WERI-Rb-1 (cell line): Measurements from ENCODE around the gene RTP2.
A peak's percentile ranks its signal among the peaks of the same experiment; 100 is the strongest.

Experiments
- DNase-seq: peaks from one replicate; pipeline ENCODE4 v3.0.0-alpha.2; 2020
- H3K27ac ChIP-seq: fragments of 250-450 bp; sonication (Bioruptor Pico); 2 replicates; pipeline ENCODE4 v1.5.1; 2020; ENCODE audit warnings: mild to moderate bottlenecking, moderate library complexity
- H3K27me3 ChIP-seq: fragments of 250-450 bp; sonication (Bioruptor Pico); 2 replicates; pipeline ENCODE4 v1.5.1; 2021; ENCODE audit warnings: mild to moderate bottlenecking, low read depth, moderate library complexity; ENCODE audit not compliant: insufficient read depth, severe bottlenecking
- H3K36me3 ChIP-seq: fragments of 250-450 bp; sonication (Bioruptor Pico); 2 replicates; pipeline ENCODE4 v1.5.1; 2020; ENCODE audit warnings: mild to moderate bottlenecking, moderate library complexity
- H3K4me3 ChIP-seq: 2 replicates; pipeline ENCODE4 v1.5.1; 2011; ENCODE audit warnings: low read depth, mild to moderate bottlenecking, control low read depth, low read length
- H3K9me3 ChIP-seq: fragments of 250-450 bp; sonication (Bioruptor Pico); 2 replicates; pipeline ENCODE4 v1.5.1; 2021; ENCODE audit warnings: mild to moderate bottlenecking, moderate library complexity; ENCODE audit not compliant: severe bottlenecking
- TF ChIP-seq, protein P1 (sequence below): IDR thresholded peaks from 2 replicates; pipeline ENCODE4 v1.5.1; 2011; ENCODE audit warnings: low read depth, mild to moderate bottlenecking, control low read depth, inconsistent platforms, low read length

Gene RTP2

DNA sequence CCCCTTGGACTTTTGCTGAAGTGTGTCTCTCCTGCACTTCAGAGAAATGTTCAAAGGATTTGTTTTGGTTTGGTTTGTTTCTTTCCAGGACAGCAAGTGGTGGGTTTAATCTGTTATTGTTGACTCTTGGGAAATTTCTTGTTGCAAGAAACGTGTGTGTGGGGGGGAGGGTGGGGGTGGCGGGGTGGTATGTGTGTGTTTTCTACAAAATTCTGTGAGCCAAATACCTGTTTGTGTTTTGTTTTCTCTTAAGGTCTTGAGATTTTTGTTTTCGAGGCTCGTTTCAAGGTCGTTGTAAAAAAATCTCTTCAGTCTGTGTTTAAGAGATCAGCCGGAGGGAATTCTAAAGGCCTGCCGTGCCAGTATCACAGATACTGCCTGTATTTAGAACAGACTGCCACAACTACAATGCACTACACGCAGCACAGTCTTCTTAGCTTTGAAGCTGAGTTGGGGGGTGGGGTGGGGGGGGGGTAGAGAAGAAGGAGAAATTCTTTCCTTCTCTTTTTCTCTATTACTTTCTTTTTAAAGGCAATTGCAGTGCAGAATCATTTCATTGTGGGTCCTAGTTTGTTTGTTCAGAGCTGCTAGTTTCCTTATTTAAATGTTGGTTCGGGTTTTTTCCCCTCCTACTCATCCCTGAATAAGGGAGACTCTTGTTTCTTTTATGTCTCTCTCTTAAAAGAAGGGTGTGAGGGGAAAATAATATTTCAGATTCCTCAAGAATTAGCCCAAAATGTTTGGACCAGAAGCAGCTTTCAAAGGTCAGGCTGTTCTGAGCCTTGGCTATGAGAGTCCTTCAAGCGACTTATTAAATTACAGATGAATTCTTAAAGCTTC lies 44.3 kb upstream of the RTP2 start:
- Histone ChIP-seq H3K4me3 (peak overlapping the region; percentile 42), H3K27me3 (peaks cover 10% of the 10 kb centered on the region), H3K9me3 (no peaks in the 10 kb centered on the region), H3K27ac (no peak overlapping the region), H3K36me3 (no peaks in the 10 kb centered on the region)
- TF ChIP-seq, protein P1, sequence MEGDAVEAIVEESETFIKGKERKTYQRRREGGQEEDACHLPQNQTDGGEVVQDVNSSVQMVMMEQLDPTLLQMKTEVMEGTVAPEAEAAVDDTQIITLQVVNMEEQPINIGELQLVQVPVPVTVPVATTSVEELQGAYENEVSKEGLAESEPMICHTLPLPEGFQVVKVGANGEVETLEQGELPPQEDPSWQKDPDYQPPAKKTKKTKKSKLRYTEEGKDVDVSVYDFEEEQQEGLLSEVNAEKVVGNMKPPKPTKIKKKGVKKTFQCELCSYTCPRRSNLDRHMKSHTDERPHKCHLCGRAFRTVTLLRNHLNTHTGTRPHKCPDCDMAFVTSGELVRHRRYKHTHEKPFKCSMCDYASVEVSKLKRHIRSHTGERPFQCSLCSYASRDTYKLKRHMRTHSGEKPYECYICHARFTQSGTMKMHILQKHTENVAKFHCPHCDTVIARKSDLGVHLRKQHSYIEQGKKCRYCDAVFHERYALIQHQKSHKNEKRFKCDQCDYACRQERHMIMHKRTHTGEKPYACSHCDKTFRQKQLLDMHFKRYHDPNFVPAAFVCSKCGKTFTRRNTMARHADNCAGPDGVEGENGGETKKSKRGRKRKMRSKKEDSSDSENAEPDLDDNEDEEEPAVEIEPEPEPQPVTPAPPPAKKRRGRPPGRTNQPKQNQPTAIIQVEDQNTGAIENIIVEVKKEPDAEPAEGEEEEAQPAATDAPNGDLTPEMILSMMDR, result no peak
- DNase-seq, result no peak

DNA sequence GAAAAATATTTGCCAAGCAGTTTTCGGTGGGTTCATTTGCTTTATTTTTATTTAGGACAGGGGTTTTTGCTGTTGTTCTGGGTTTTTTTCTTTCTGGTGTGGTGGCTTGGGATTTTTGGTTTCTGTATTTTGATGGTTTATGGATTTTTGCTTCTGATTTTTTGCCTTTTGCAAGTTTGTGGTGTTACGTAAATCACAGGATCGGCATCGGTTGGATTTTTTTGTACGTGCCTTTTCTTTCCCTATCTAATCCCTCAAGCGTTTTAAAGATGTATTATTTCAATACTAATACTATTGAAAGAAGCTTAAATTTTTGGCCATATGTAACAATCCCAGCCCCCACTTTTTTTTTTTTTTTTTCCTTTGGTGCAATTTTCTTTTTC lies 43.7 kb upstream of the RTP2 start:
- no peaks in the 10 kb centered on the region for H3K36me3 ChIP-seq
- H3K4me3 ChIP-seq, result peak overlapping the region; percentile 42
- H3K27ac ChIP-seq, result peak overlapping the region; percentile 99
- TF ChIP-seq, protein P1, result no peak
- H3K27me3 ChIP-seq, result peaks cover 14% of the 10 kb centered on the region
- H3K9me3 ChIP-seq, result no peaks in the 10 kb centered on the region
- DNase-seq, result no peak

DNA sequence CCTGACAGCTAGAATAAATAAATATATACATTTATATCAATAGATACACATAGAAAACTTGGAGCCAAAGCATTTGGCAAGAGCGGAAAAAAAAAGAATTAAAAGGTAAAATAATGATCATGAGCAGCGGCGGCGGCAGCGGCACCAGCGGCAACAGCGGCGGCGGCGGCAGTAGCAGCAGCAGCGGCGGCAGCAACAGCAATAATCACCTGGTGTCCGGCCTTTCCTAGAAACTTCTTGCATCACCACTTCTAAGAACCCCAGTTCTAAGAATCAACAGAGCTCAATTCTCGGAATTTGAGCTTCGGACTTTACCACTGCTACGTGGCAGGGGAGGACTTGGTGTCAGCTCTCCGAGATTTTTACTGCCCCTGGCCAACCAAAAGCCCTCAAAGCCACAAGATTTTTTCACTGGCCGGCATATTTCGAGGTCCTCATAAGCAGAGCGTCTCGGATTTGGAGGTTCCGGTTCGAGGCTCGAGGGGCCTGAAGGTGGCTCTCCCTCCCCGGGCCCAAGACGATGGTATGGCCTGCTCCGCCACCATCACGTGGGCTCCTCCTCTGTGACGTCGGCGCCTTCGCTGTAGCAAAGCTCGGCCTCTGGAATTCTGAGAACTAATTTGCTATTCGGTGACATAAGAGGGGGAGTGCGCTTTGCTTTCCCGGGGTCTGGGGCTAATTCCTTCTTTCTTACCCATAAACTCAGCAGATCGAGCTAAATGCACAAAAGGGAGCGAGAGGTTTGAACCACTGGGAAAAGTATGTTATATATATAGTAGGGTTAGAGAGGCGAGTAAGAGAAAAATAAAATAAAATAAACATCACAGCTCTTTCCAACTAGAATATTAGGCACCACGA lies 43.1 kb upstream of the RTP2 start, which contains the start of gene BCL6:
Gene BCL6 (minus strand): TSS at position 268 of the 858 bp plus-strand sequence. CDS start 11,775 bp downstream, outside the sequence.
- DNase-seq, result peak; percentile 87
- Histone ChIP-seq H3K9me3 (no peaks in the 10 kb centered on the region), H3K4me3 (peak within 1 kb of the TSS; percentile 42), H3K27me3 (peaks cover 19% of the 10 kb centered on the region), H3K36me3 (no peaks in the 10 kb centered on the region), H3K27ac (peak within 1 kb of the TSS; percentile 99)
- TF ChIP-seq, protein P1, result no peak

DNA sequence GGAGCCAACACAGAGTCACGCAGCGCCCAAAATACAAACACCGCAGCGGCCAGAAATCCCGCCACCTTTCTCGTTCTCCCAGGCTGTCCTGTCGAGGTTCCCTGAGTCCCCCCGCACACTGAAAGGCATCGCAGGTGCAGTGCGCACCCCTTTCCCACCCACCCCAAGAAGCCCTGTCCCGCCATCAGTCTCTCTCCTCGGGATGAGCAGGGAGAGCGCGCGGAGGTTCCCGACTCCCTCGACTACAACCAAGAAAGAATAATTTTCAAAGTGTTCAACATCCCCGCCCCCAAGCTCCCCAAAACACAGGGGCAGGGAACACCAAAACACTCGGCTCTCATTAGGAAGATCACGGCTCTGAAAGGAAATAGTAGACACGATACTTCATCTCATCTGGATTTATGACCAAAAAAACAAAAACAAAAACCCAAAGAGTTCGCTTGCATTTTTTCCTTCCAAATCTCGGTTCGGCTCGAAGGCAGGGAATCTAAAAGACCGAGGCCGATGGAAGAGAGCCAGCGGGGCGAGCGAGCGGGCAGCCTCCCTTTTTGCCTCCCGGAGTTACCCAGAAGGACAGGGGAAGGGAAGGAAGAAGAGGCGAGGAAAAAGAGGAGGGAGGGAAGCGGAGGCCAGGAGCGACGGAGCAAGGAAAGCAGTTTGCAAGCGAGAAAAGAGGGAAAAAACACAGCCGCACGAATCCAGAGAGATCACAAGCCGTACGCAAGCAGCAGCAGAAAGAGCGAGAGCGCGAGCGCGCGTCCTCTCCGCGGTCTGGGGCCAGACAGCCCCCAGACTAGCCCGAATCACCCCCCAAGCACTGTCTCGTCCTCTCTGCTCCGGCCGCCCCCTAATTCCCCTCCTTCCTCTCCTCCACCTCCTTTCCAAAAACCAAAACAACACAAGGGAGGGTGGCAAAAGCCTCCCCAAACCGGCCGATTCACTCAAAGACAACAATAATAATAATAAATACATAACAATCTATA lies 42.1 kb upstream of the RTP2 start:
- Histone ChIP-seq H3K27ac (peak overlapping the region; percentile 26; the same call in 1 of the 2 replicates), H3K9me3 (no peaks in the 10 kb centered on the region), H3K27me3 (peaks cover 23% of the 10 kb centered on the region), H3K4me3 (peak overlapping the region; percentile 42), H3K36me3 (no peaks in the 10 kb centered on the region)
- TF ChIP-seq, protein P1, result no peak
- DNase-seq, result peak; percentile 34
